HG02588 (cell line): ENCODE data around the gene ZNF783.
"Not testable (repeated sequence)": the region's sequence is repeated elsewhere in the genome, so short reads cannot be mapped to it uniquely, and the experiment has no call there.

Experiments
- ATAC-seq: cut with Tn5 transposase; IDR thresholded peaks from one replicate; pipeline ENCODE4 v1.9.1; 2021; ENCODE audit warnings: mild to moderate bottlenecking, moderate library complexity; ENCODE audit not compliant: unreplicated experiment

Gene ZNF783

DNA sequence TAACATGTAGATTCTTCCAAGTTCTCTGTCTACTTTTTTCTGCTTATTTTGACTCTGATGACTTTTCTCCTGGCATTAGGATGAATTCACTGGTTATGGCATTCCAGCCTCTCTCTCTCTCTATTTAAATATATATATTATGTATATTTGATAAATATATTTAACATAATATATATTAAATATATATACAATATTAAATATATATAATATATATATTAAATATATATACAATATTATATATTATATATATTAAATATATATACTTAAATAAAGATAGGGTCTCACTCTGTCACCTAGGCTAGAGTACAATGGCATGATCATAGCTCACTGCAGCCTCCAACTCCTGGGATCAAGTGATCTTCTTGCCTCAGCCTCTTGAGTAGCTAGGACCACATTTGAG lies 60.7 kb downstream of the ZNF783 start:
- no peak for ATAC-seq

DNA sequence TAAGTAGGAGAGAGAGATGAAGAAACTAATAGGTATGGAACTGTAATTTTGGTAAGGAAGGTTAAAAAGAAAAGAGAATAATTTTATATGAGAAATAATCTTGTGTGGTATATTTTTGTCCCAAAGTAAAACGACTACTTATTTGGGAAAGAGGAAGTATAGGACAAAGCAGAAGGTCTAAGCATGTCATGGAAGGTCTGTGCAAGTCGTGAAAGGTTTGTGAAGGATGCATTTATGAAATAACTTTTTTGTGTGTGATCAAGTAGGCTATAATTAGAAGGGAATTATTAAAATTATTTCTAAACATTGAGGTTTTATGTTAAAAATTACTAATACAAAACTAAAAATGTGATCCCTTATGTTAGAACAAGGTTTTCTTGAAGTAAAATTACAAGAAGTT lies 63.3 kb downstream of the ZNF783 start:
- ATAC-seq = no peak

DNA sequence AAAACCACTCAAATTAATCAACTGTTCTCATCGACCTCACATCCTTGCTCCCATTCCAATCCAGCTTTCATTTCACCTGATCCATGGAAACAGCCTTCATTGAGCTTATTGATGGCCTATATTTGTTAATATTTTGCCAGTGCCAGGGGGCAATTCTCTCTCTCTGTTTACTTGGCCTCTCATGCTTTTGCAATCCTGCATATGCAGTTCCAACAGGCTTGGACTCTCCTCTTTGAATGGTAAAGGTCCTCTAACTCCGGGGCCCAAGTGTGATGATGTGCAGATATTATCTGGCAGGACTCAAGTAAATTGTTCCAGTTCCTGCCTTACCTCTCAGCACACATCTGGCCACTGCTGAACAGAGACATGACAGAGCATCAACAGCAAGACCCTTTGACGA lies 67.3 kb downstream of the ZNF783 start:
- ATAC-seq = no peak

DNA sequence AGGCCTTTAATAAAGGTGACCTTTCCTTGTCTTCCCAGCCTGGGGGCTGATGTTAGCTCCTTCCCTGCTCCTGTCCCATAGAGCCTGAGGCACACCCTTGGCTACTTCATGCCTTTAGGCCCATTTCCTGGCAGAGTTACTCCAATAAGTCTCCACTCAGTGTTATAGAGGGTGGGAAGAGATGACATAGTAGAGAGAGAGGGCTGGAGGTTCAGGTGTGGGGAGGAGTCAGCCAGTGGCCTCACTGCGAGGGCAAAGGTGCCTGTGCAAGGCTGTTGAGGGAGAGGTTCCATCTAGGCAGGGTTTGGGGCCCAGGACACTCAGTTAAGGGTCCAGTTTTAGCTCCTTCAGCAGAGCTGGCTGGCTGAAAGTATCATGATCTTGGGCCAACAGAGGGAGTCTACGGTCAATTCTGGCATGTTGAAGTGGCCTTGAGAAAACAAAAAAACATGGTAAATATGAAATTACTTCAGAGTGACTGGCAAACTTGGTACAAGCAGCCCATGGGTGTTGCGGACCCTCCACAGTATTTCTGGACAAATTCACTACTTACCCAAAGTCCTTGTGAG lies 67.9 kb downstream of the ZNF783 start:
- no peak for ATAC-seq

DNA sequence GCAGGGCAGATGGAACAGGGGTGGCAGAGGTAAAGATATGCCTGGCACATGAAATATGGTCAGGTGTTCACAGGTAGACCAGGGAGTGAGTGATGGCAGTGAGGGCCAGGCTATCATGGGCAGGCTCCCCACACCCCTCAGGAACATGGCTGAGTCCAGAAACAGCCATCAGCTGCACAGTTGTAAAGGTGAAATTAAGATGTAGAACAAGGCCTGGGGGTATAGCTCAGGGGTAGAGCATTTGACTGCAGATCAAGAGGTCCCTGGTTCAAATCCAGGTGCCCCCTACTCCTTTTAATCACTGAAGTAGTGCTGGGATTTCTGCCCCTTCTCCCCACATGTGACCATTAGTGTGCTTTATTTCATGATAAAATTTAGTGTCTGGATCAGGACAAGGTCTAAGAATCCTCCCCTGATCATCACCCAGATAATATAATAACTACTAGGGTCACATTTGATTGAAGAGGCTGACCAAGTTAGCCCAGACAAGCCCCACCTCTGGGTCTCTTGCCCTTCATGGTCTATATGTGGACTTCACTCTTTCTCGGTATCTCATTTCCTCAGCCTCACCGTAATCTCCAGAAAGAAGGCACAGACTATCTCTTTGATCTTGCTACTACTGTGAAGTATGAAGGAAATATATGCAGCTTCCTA lies 69.0 kb downstream of the ZNF783 start:
- ATAC-seq = no peak

DNA sequence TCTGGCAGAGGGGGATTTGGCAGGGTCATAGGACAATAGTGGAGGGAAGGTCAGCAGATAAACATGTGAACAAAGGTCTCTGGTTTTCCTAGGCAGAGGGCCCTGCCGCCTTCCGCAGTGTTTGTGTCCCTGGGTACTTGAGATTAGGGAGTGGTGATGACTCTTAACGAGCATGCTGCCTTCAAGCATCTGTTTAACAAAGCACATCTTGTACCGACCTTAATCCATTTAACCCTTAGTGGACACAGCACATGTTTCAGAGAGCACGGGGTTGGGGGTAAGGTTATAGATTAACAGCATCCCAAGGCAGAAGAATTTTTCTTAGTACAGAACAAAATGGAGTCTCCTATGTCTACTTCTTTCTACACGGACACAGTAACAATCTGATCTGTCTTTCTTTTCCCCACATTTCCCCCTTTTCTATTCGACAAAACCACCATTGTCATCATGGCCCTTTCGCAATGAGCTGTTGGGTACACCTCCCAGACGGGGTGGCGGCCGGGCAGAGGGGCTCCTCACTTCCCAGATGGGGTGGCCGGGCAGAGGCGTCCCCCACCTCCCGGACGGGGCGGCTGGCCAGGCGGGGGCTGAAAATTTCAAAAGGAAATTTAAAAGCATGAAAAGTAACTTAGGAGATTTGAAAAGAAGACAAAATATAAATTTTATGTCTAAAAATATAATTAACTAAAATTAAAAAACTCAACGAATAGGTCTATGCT lies 70.8 kb downstream of the ZNF783 start:
- ATAC-seq = not testable (repeated sequence)

DNA sequence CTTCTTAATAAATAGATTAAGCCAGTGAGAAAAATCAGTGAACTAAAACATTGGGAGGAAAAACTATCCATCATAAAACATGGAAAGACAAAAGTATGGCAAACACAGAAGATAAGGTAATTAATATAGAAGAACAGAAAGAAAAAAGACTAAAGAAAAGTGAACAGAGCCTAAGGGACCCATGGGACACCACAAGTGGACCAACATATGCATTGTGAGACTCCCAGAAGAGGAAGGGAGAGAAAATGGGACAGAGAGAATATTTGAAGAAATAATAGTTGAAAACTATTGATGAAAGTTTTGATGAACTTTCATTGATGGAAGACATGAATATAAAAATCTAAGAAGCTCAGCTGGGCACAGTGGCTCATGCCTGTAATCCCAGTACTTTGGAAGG lies 71.3 kb downstream of the ZNF783 start:
- no peak for ATAC-seq

DNA sequence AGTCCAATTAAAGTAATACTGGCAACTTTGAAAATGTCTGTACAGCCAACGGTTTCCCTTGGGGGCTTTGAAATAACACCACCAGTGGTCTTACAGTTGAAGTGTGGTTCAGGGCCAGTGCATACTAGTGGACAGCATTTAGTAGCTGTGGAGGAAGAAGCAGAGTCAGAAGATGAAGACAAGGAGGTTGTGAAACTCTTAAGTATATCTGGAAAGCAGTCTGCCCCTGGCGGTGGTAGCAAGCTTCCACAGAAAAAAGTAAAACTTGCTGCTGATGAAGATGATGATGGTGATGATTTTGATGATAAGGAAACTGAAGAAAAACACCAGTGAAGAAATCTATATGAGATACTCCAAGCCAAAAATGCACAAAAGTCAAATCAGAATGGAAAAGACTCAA lies 72.2 kb downstream of the ZNF783 start:
- no peak for ATAC-seq
